ENCODE results near the gene ZNF503.

ZNF503 gene

DNA sequence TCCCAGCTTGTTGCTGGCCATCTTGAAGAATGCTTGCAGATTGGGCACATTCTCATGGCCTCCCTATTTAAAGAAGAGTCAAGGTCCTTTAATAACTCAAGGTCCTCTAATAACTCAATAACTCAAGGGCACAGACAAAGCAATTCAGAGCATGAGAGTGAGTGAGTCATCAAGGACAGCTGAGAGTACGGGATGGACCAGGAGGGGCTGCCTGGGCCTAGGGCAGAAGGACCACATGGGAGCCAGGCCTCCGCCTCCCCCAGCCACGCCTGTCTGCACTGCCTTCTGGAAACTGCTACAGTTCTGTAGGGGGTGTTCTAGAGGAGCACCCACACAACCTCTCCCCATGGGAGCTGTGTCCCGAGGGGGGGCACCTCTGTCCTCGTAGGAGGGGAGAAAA lies 48.9 kb downstream of the ZNF503 start:
- no peak for DNase-seq

- DNase-seq: no peak
Observed at GRCh38 chr10:75351637-75352036, 49.9 kb downstream of the ZNF503 start.

DNA sequence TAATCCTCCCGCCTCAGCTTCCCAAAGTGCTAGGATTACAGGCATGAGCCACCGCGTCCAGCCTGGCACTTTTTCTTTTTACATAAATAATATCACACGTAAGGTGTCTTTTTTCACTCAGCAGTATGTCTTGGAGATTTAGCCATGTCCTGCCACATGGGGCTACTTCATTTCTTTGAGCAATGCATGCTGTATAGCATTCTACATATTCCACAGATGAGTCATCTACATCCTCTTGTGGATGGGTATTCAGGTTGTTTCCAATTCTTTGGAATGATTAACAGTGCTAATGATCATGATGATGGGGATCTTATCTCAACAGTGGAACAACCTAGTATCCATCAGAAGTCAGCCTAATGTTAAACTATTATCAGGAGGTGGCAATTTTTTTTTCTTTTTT lies 50.8 kb downstream of the ZNF503 start:
- no peak for DNase-seq
